GM10248 (cell line): ENCODE results near the gene ARSG.

Source experiments
- CTCF ChIA-PET: fragments of 300-600 bp; sonication (Branson Sonifier 250); formaldehyde crosslinking; extraction: SDS; loops from one replicate; lab custom pipeline; 2021; ENCODE audit warnings: antibody characterized with exemption; lab: Yijun Ruan, JAX
- POLR2A ChIA-PET: fragments of 350-650 bp; sonication (Branson Sonifier 250); formaldehyde crosslinking; extraction: SDS; loops from one replicate; lab custom pipeline; 2020; ENCODE audit warnings: antibody characterized with exemption; lab: Yijun Ruan, JAX
- DNase-seq: peaks from one replicate; pipeline ENCODE4 v3.0.0; 2012; ENCODE audit errors: extremely low spot score
- CTCF ChIP-seq: IDR thresholded peaks from 2 replicates; pipeline ENCODE4 v1.5.1; 2012; ENCODE audit warnings: mild to moderate bottlenecking, low read depth; ENCODE audit errors: extremely low read depth, missing control alignments, control extremely low read depth

ARSG gene

GRCh38 chr17:68396226-68397107 is 105.2 kb downstream of the ARSG start:
- CTCF ChIA-PET: interaction anchor here (1.0 to 1.5 kb wide), 3 partner anchors 8 to 41 kb away, joined by 3 read pairs; no protein-coding TSS in a partner anchor

GRCh38 chr17:68397108-68397536 is 105.8 kb downstream of the ARSG start:
- no peak for TF ChIP-seq CTCF
- ChIA-PET POLR2A (no interaction called here), CTCF (interaction anchor here (1.0 to 2.4 kb wide), 4 partner anchors 9 to 90 kb away, joined by 3 to 7 read pairs (median 3); no protein-coding TSS in a partner anchor)
- DNase-seq: no peak

More at GRCh38 chr17:68396226-68397107, 105.2 kb downstream of the ARSG start:
- TF ChIP-seq CTCF: no peak
- POLR2A ChIA-PET: no interaction called here
- no peak for DNase-seq

- DNase-seq: peak; percentile 88
- CTCF ChIA-PET: interaction anchor here (0.7 to 3.2 kb wide), 51 partner anchors 8 to 339 kb away, joined by 3 to 33 read pairs (median 5); partner anchors contain the start of genes AMZ2 and ARSG
- peak; percentile 74 for TF ChIP-seq CTCF
- POLR2A ChIA-PET: no interaction called here
Observed at GRCh38 chr17:68398691-68399637, 107.7 kb downstream of the ARSG start.

GRCh38 chr17:68399638-68400403 is 108.5 kb downstream of the ARSG start:
- ChIA-PET POLR2A (no interaction called here), CTCF (interaction anchor here (1.0 to 3.2 kb wide), 43 partner anchors 8 to 227 kb away, joined by 3 to 33 read pairs (median 5); partner anchors contain the start of gene AMZ2)
- no peak for DNase-seq
- TF ChIP-seq CTCF: no peak

- POLR2A ChIA-PET: no interaction called here
Observed at GRCh38 chr17:68400404-68400735, 109.1 kb downstream of the ARSG start.

More at GRCh38 chr17:68400404-68400735, 109.1 kb downstream of the ARSG start:
- no peak for TF ChIP-seq CTCF
- DNase-seq: no peak
- CTCF ChIA-PET: interaction anchor here (1.0 to 3.2 kb wide), 12 partner anchors 10 to 153 kb away, joined by 3 to 33 read pairs (median 10); partner anchors contain the start of gene AMZ2
